GM12878 (cell line): ENCODE measurements around the gene ACTG1. TPM values are rescaled to one million over a fixed set of nuclear protein-coding genes. Genes with fewer than 3 reads are reported as not detected.

ENCODE experiments used
- ATAC-seq: fragments of 200-7000 bp; cut with Tn5 transposase; 3 replicates; pipeline ENCODE4 v1.9.1; 2020; ENCODE audit warnings: mild to moderate bottlenecking, moderate library complexity
- BruUV-seq: library from RNA; stranded (reverse); fragments of 400-500 nt; replicated peaks from 2 replicates; lab custom pipeline; 2021; lab: Mats Ljungman, UMichigan
- CTCF ChIA-PET: fragments of 300-600 bp; sonication (Branson Sonifier 250); formaldehyde crosslinking; extraction: SDS; loops from one replicate; lab custom pipeline; 2021; ENCODE audit warnings: inconsistent platforms; lab: Yijun Ruan, JAX
- POLR2A ChIA-PET: fragments of 350-600 bp; formaldehyde crosslinking; extraction: SDS; loops from one replicate; lab custom pipeline; 2021; ENCODE audit warnings: inconsistent platforms; lab: Charles Lee
- RAD21 ChIA-PET: fragments of 300-600 bp; sonication (Branson Sonifier 250); formaldehyde crosslinking; loops from one replicate; lab custom pipeline; 2023; ENCODE audit warnings: antibody characterized with exemption; ENCODE audit not compliant: unreplicated experiment; lab: Charles Lee
- SMC1A ChIA-PET: fragments of 300-600 bp; sonication (Branson Sonifier 250); formaldehyde crosslinking; loops from one replicate; lab custom pipeline; 2023; ENCODE audit not compliant: unreplicated experiment, uncharacterized antibody; lab: Charles Lee
- DNase-seq: peaks from one replicate; pipeline ENCODE4 v3.0.0-alpha.2; 2011; ENCODE audit warnings: low read depth, low spot score
- FAIRE-seq: peaks from 3 replicates; lab custom pipeline; 2011; peaks lifted over from hg19 to GRCh38; lab: Jason Lieb, UNC
- H2AFZ ChIP-seq: 2 replicates; pipeline ENCODE4 v1.6.0; 2011; ENCODE audit warnings: low read depth, low read length, control low read depth; ENCODE audit not compliant: control insufficient read depth
- H3K27ac ChIP-seq: 2 replicates; pipeline ENCODE4 v1.5.1; 2011; ENCODE audit warnings: control low read depth; ENCODE audit not compliant: control insufficient read depth, insufficient read depth
- H3K27me3 ChIP-seq, 2 experiments: replicated peaks in 1 of 2; 2 replicates each; pipeline versions ENCODE4 v1.6.0 to v1.6.1; 2011; ENCODE audit warnings: low read length in 1 of 2; ENCODE audit not compliant: control insufficient read depth in 2 of 2, insufficient read depth in 2 of 2
- H3K36me3 ChIP-seq, 2 experiments: 2 replicates each; pipeline ENCODE4 v1.5.1; 2011; ENCODE audit warnings: low read length in 1 of 2; ENCODE audit not compliant: control insufficient read depth in 2 of 2, insufficient read depth in 2 of 2
- H3K4me1 ChIP-seq: 2 replicates; pipeline ENCODE4 v1.6.1; 2011; ENCODE audit warnings: mild to moderate bottlenecking, low read length, moderate library complexity, mixed read lengths; ENCODE audit not compliant: control insufficient read depth, insufficient read depth
- H3K4me2 ChIP-seq: 2 replicates; pipeline ENCODE4 v1.6.0; 2011; ENCODE audit warnings: control low read depth; ENCODE audit not compliant: control insufficient read depth, insufficient read depth
- H3K4me3 ChIP-seq: fragments of 200-600 bp; sonication (generic); 2 replicates; pipeline ENCODE4 v1.5.1; 2016
- H3K79me2 ChIP-seq: 2 replicates; pipeline ENCODE4 v1.6.0; 2011; ENCODE audit warnings: low read length; ENCODE audit not compliant: control insufficient read depth, insufficient read depth
- H3K9ac ChIP-seq: 2 replicates; pipeline ENCODE4 v1.8.0; 2011; ENCODE audit warnings: low read length, control low read depth, mixed read lengths; ENCODE audit not compliant: control insufficient read depth, insufficient read depth
- H3K9me3 ChIP-seq: replicated peaks from 3 replicates; pipeline ENCODE4 v1.5.1; 2011; ENCODE audit warnings: mild to moderate bottlenecking, low read length; ENCODE audit not compliant: control insufficient read depth, insufficient read depth
- H4K20me1 ChIP-seq: 2 replicates; pipeline ENCODE4 v1.6.0; 2011; ENCODE audit not compliant: control insufficient read depth, insufficient read depth
- NFYB ChIP-seq: IDR thresholded peaks from 2 replicates; pipeline ENCODE4 v1.6.1; 2011; ENCODE audit warnings: low read depth, mild to moderate bottlenecking, low read length, improper control_type of control experiment, moderate library complexity; ENCODE audit not compliant: insufficient read depth
- SP1 ChIP-seq: IDR thresholded peaks from one replicate; pipeline ENCODE4 v1.6.1; 2011; ENCODE audit warnings: low read depth, low read length
- USF1 ChIP-seq: IDR thresholded peaks from 2 replicates; pipeline ENCODE4 v1.6.1; 2011; ENCODE audit warnings: borderline replicate concordance, low read depth, mild to moderate bottlenecking, moderate library complexity, mixed read lengths, low read length; ENCODE audit not compliant: insufficient read depth; ENCODE audit errors: extremely low read length
- YY1 ChIP-seq: IDR thresholded peaks from 2 replicates; pipeline ENCODE4 v1.6.1; 2011; ENCODE audit warnings: low read depth, mild to moderate bottlenecking, low read length
- WGBS: methylation state at CpG from one replicate; pipeline ENCODE4 v1.1.6; 2016; ENCODE audit warnings: low lambda C conversion rate; ENCODE audit not compliant: insufficient replicate concordance, insufficient coverage; ENCODE audit errors: missing lambda C conversion rate; 5-methylcytosine and 5-hydroxymethylcytosine counted together
- in situ Hi-C: fragments of 300-500 bp; cut with MboI; formaldehyde crosslinking; loops from 9 replicates; pipeline ENCODE4 v1.14.3; 2018; ENCODE audit warnings: mixed read lengths
- intact Hi-C: fragments of 100-400 bp; cut with micrococcal nuclease; formaldehyde crosslinking; loops from one replicate; pipeline ENCODE4 v1.14.2; 2022; ENCODE audit not compliant: unreplicated experiment
- polyA plus RNA-seq, 11 experiments: library from polyadenylated mRNA; depleted of rRNA in 4 of 11; unstranded in 6 of 11; stranded (reverse) in 5 of 11; fragments of >200 nt; fragmentation: Nextera tagmentation in 4 of 11; fragmentation: Illumina TruSeq in 1 of 11; extraction: Ambion mirVana in 4 of 11; extraction: Trizol in 1 of 11; gene quantifications; 1 replicate in 1 of 11; 2 replicates in 10 of 11; pipeline versions ENCODE4 v1.2.1 to v1.2.3, GENCODE V29; 2011 to 2016; ENCODE audit warnings: inconsistent platforms in 2 of 11, missing spikeins in 2 of 11, low read depth in 1 of 11
- total RNA-seq, 4 experiments: library from RNA; depleted of rRNA in 3 of 4; stranded (reverse); fragments of >200 nt in 3 of 4; fragmentation: Illumina TruSeq in 1 of 4; extraction: Trizol in 1 of 4; gene quantifications; 2 replicates each; pipeline versions ENCODE4 v1.2.1 to v1.2.3, GENCODE V29; 2013 to 2021
- TF ChIP-seq, protein P1 (sequence below): IDR thresholded peaks from 2 replicates; pipeline ENCODE4 v1.6.1; 2011; ENCODE audit warnings: low read depth, mild to moderate bottlenecking, low read length, moderate library complexity, borderline replicate concordance; ENCODE audit errors: extremely low read depth

ACTG1 gene
- total and polyA plus RNA-seq, 10 of the 15 experiments (the other 5 are each of a cell fraction or from before 2014, with no cell fraction given): 810 to 6,105 (median 3,650) TPM

DNA sequence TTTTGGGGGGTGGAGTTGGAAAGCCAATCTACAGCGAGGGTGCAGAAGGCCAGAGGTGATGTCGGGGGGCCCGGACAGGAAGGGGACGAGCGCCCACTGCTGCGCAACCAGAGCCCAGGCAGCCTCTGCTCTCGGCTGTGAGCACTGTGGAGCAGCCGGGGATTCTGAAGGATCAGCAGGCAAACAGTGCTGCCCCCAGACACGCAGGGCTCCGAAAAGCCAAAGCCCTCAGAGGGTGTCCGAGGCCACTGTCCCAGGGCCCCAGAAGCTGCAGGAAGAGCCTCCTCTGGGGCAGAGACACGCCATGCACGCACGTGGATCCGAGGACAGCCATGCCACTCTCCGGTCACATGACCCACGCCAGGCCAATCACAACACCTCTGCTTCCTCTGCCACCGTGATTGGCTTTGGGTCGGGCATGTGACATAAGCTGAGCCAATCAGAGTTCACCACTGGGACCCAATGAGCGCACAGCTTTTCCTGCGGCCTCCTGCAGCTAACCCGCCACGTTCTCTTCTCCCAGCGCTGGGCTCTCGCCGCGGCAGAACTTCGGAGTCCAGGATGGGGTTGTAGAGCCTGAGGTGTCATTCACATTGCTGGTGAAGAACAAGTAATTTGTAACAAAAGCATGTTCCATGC is 40.7 kb downstream of the ACTG1 start:
- in situ Hi-C loops: no loop called here
- ChIA-PET RAD21 (no interaction called here), CTCF (interaction anchor here (1.5 kb wide), 1 partner anchor 13 kb away, joined by 5 read pairs; no protein-coding TSS in a partner anchor)
- peaks cover 0 to 1% of the 10 kb centered on the region in 2 experiments; a peak in 1 of 4 replicates for H3K27me3 ChIP-seq
- FAIRE-seq (no peak), ATAC-seq (0 out of 3 replicates have a peak, but pooled peaks have one; percentile 25)
- H3K36me3 ChIP-seq: no peaks in the 10 kb centered on the region
- H2AFZ ChIP-seq: no peak overlapping the region
- TF ChIP-seq, protein P1, sequence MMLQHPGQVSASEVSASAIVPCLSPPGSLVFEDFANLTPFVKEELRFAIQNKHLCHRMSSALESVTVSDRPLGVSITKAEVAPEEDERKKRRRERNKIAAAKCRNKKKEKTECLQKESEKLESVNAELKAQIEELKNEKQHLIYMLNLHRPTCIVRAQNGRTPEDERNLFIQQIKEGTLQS: 0 out of 2 replicates have a peak, but pooled peaks have one; percentile 53
- TF ChIP-seq SP1: no peak
- TF ChIP-seq NFYB: peak; percentile 63
- TF ChIP-seq YY1: peak; percentile 65; the same call in 1 of the 2 replicates
- TF ChIP-seq USF1: peak; percentile 89
- TF ChIP-seq, all 136 proteins: peak for 4
- ChIA-PET SMC1A (no interaction called here), POLR2A (no interaction called here)
- no peaks in the 10 kb centered on the region for H3K79me2 ChIP-seq
- BruUV-seq: no TSS peak
- no peak overlapping the region for H3K4me2 ChIP-seq
- H3K4me3 ChIP-seq: no peak overlapping the region
- H3K9ac ChIP-seq: no peak overlapping the region
- 76% methylated on average over 23 of the region's 28 CpGs for WGBS
- H3K9me3 ChIP-seq: no peaks in the 10 kb centered on the region; the same call in 2 of the 3 replicates
- no peaks in the 10 kb centered on the region for H4K20me1 ChIP-seq
- intact Hi-C loops: no loop called here
- no peak overlapping the region for H3K27ac ChIP-seq
- DNase-seq: no peak
- H3K4me1 ChIP-seq: no peaks in the 10 kb centered on the region
